Hepatocyte (in vitro differentiated cells): ENCODE results near the gene RAPGEF5.

ENCODE experiments used
- EZH2 ChIP-seq: fragments of 200-600 bp; sonication (generic); IDR thresholded peaks from 2 replicates; pipeline ENCODE4 v1.6.1; 2016; ENCODE audit warnings: antibody characterized with exemption, mild to moderate bottlenecking, borderline replicate concordance
- EZH2phosphoT487 ChIP-seq: fragments of 200-600 bp; sonication (generic); IDR thresholded peaks from one replicate; pipeline ENCODE4 v1.6.1; 2018; ENCODE audit warnings: antibody characterized with exemption, mild to moderate bottlenecking, low read depth, moderate library complexity; ENCODE audit not compliant: unreplicated experiment, severe bottlenecking

- no peak for TF ChIP-seq EZH2phosphoT487
- TF ChIP-seq EZH2 = no peak
These were observed 282.1 kb downstream of the RAPGEF5 start for GRCh38 chr7:22074897-22075296.
